ENCODE measurements around the gene PLEKHA7.

DNA sequence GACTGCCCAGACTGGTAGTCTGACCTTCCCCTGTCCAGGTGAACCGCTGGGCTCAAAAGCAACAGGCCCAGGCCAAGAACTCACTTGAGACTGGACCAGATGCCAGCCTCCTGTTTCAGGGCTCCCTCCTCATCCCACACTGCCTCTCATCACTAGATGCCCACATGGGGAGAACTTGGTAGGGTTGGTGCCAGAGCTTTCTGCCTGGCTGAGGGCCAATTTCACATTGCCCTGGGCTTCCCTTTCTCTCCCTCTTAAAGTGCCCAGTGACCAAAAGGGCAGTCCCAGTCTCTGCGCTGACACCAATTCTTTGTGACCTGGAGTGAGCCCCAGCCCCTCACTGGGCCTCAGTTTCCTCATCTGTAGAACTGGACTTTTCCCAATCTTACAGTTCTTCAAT lies 234.1 kb downstream of the PLEKHA7 start:
- no peak for TF ChIP-seq POLR2A (IDR thresholded peaks at IDR 0.05)
- TF ChIP-seq POLR2AphosphoS5 (IDR thresholded peaks at IDR 0.05) = no peak
- TF ChIP-seq EP300 (IDR thresholded peaks at IDR 0.05) = no peak
